Activated CD4-positive, alpha-beta memory T cell treated with anti-CD3 and anti-CD28 coated beads for 36 hours (primary cell): ENCODE measurements around the gene OCA2. TPM values are rescaled to one million over a fixed set of nuclear protein-coding genes. Genes with fewer than 3 reads are reported as not detected.
"Not testable (repeated sequence)": the region's sequence is repeated elsewhere in the genome, so short reads cannot be mapped to it uniquely, and the experiment has no call there.

Experiments
- CTCF ChIA-PET: fragments of 350-600 bp; sonication (Branson Sonifier 250); formaldehyde crosslinking; loops from one replicate; lab custom pipeline; 2021; ENCODE audit warnings: antibody characterized with exemption, inconsistent platforms; lab: Charles Lee
- POLR2A ChIA-PET: fragments of 350-600 bp; sonication (Branson Sonifier 250); formaldehyde crosslinking; loops from one replicate; lab custom pipeline; 2021; ENCODE audit warnings: antibody characterized with exemption; lab: Charles Lee
- DNase-seq: peaks from one replicate; pipeline ENCODE4 v3.0.0-alpha.2; 2020
- H3K27ac Mint-ChIP-seq: one replicate; pipeline ENCODE4 v1.8.0; 2021; ENCODE audit warnings: mixed read lengths
- H3K27me3 Mint-ChIP-seq: one replicate; pipeline ENCODE4 v1.8.0; 2021; ENCODE audit warnings: mixed read lengths
- H3K36me3 Mint-ChIP-seq: one replicate; pipeline ENCODE4 v1.8.0; 2021; ENCODE audit warnings: mixed read lengths
- H3K4me1 Mint-ChIP-seq: one replicate; pipeline ENCODE4 v1.8.0; 2021; ENCODE audit warnings: low read depth, mixed read lengths
- H3K4me3 Mint-ChIP-seq: one replicate; pipeline ENCODE4 v1.8.0; 2021; ENCODE audit warnings: mild to moderate bottlenecking, mixed read lengths
- H3K9me3 Mint-ChIP-seq: one replicate; pipeline ENCODE4 v1.8.0; 2021; ENCODE audit warnings: mixed read lengths
- intact Hi-C: fragments of 100-400 bp; cut with micrococcal nuclease; formaldehyde crosslinking; loops from one replicate; pipeline ENCODE4 v1.15.1; 2023
- total RNA-seq, 2 experiments: library from RNA; stranded (reverse); gene quantifications; one replicate each; pipeline ENCODE4 v1.2.3, GENCODE V29; 2021

OCA2 gene
- total RNA-seq, 2 experiments from 2014 or later = not detected

GRCh38 chr15:27864719-27865118 lies 234.4 kb downstream of the OCA2 start:
- H3K27me3 Mint-ChIP-seq = no peaks in the 10 kb centered on the region
- no peaks in the 10 kb centered on the region for H3K4me1 Mint-ChIP-seq
- H3K27ac Mint-ChIP-seq = no peak overlapping the region
- H3K4me3 Mint-ChIP-seq = no peak overlapping the region
- CTCF ChIA-PET = no interaction called here
- POLR2A ChIA-PET = no interaction called here
- no peak for DNase-seq
- H3K9me3 Mint-ChIP-seq = peaks cover 7% of the 10 kb centered on the region
- no peaks in the 10 kb centered on the region for H3K36me3 Mint-ChIP-seq
- intact Hi-C loops = no loop called here

- Mint-ChIP-seq H3K9me3 (peaks cover 7% of the 10 kb centered on the region), H3K4me1 (no peaks in the 10 kb centered on the region), H3K27me3 (no peaks in the 10 kb centered on the region), H3K27ac (no peak overlapping the region), H3K4me3 (no peak overlapping the region), H3K36me3 (no peaks in the 10 kb centered on the region)
- DNase-seq = no peak
- intact Hi-C loops = no loop called here
- ChIA-PET CTCF (no interaction called here), POLR2A (no interaction called here)
Observed at GRCh38 chr15:27864086-27864485, 235.0 kb downstream of the OCA2 start.

GRCh38 chr15:27863000-27863399 lies 236.1 kb downstream of the OCA2 start:
- ChIA-PET POLR2A (no interaction called here), CTCF (no interaction called here)
- Mint-ChIP-seq H3K4me3 (no peak overlapping the region), H3K36me3 (no peaks in the 10 kb centered on the region), H3K4me1 (no peaks in the 10 kb centered on the region), H3K9me3 (peaks cover 7% of the 10 kb centered on the region), H3K27ac (no peak overlapping the region), H3K27me3 (no peaks in the 10 kb centered on the region)
- DNase-seq = no peak
- intact Hi-C loops = no loop called here

- Mint-ChIP-seq H3K27me3 (no peaks in the 10 kb centered on the region), H3K4me3 (no peak overlapping the region), H3K9me3 (peaks cover 17% of the 10 kb centered on the region), H3K4me1 (no peaks in the 10 kb centered on the region), H3K36me3 (no peaks in the 10 kb centered on the region), H3K27ac (no peak overlapping the region)
- intact Hi-C loops = no loop called here
- CTCF ChIA-PET = no interaction called here
- POLR2A ChIA-PET = no interaction called here
- DNase-seq = no peak
Observed at GRCh38 chr15:27861171-27861570, 237.9 kb downstream of the OCA2 start.

- Mint-ChIP-seq H3K4me1 (no peaks in the 10 kb centered on the region), H3K36me3 (no peaks in the 10 kb centered on the region), H3K27ac (no peak overlapping the region), H3K4me3 (no peak overlapping the region), H3K9me3 (peaks cover 13% of the 10 kb centered on the region), H3K27me3 (no peaks in the 10 kb centered on the region)
- intact Hi-C loops = no loop called here
- no peak for DNase-seq
- ChIA-PET CTCF (no interaction called here), POLR2A (no interaction called here)
Observed at GRCh38 chr15:27855137-27855536, 244.0 kb downstream of the OCA2 start.

DNA sequence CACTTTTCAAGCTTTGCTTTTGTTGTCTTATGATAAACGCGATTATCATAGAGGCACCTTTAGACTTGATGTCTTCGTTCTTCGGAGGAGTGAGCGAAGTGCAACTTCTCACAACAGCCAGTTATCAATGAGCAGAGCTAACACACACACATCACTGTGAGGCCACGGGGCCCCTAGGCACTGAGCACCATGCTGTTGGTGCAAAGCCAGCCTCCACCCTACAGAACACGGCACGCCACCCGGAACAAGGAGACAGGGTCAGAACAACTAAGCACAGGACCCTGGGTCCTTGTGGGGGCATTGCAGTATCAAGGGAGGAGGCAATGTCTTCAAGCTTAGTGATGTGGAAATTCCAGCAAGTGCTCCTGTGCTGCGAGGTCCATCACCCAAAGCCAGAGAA lies 244.5 kb downstream of the OCA2 start:
- POLR2A ChIA-PET = no interaction called here
- Mint-ChIP-seq H3K9me3 (peaks cover 13% of the 10 kb centered on the region), H3K27me3 (no peaks in the 10 kb centered on the region), H3K36me3 (no peaks in the 10 kb centered on the region), H3K4me1 (no peaks in the 10 kb centered on the region), H3K27ac (no peak overlapping the region), H3K4me3 (no peak overlapping the region)
- CTCF ChIA-PET = no interaction called here
- intact Hi-C loops = no loop called here
- DNase-seq = no peak

GRCh38 chr15:27853624-27854455 lies 245.3 kb downstream of the OCA2 start:
- POLR2A ChIA-PET = no interaction called here
- no peaks in the 10 kb centered on the region for H3K27me3 Mint-ChIP-seq

GRCh38 chr15:27851858-27852210 lies 247.3 kb downstream of the OCA2 start:
- DNase-seq = no peak
- Mint-ChIP-seq H3K27me3 (no peaks in the 10 kb centered on the region), H3K9me3 (peaks cover 9% of the 10 kb centered on the region), H3K27ac (no peak overlapping the region), H3K36me3 (no peaks in the 10 kb centered on the region), H3K4me1 (no peaks in the 10 kb centered on the region), H3K4me3 (no peak overlapping the region)
- CTCF ChIA-PET = no interaction called here
- intact Hi-C loops = no loop called here
- POLR2A ChIA-PET = no interaction called here

More at GRCh38 chr15:27853624-27854455, 245.3 kb downstream of the OCA2 start:
- Mint-ChIP-seq H3K4me3 (no peak overlapping the region), H3K27ac (no peak overlapping the region), H3K36me3 (no peaks in the 10 kb centered on the region), H3K4me1 (no peaks in the 10 kb centered on the region), H3K9me3 (peaks cover 16% of the 10 kb centered on the region)
- CTCF ChIA-PET = no interaction called here
- no peak for DNase-seq
- intact Hi-C loops = no loop called here

DNA sequence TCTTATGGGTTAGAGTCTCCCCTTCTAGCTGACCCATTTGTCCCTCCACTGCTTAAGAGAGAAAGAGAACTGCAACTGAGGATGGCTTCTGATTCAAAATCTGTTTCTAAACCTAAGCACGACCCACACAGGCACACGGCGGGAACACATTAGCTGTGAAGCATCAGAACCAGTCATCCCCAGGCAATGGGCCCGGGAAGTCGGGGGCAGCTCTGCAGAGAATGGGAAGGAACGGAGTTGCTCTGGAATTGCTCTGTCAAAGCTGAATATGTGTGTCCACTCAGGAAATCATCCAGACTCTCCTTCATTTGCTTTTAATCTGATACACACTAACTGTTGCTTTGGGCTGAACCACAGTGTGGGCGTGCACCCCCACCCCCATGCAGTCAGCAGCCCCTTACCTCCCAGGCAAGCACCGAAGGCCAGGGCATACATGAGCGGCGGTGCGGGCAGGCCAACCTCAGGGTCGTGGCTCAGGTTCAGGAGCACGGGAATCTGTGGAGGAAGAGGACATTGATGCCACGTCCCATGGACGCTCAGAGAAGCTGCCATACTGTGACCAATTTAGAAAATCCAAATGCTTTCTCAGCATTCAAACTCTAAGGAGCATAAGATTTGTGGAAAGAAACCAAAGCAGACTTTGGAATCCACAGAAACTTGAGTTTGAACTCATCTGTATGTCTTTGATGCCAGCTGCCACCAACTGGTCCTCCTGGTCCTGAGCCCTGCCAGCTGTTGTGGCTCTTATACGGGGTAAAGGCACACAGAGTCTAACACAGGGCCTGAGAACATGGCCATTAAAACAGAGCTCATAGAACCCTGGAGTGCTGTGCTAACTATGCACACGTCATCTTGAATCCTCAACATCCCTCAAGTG lies 247.9 kb downstream of the OCA2 start:
- Mint-ChIP-seq H3K4me3 (no peak overlapping the region), H3K9me3 (peaks cover 6% of the 10 kb centered on the region), H3K27ac (no peak overlapping the region), H3K36me3 (no peaks in the 10 kb centered on the region), H3K4me1 (no peaks in the 10 kb centered on the region), H3K27me3 (no peaks in the 10 kb centered on the region)
- ChIA-PET POLR2A (no interaction called here), CTCF (no interaction called here)
- no peak for DNase-seq
- intact Hi-C loops = no loop called here

DNA sequence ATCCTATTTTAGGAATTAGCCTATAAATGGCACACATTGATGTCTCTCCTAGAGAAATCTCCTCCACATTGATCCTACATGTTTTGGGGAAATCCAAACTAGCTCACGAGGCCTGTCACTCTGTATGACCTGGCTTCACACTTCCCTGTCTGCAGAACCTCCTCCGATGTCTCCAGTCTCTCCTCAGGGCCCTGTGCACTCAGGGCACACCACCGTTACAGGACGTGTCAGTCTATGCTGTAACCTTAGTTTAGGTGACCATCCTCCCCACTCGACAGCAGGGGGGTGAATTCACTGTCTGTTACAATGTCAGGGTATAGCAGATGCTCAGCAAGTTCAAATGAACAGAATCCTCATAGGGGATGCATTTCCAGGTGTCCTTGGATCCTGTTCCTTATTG lies 249.1 kb downstream of the OCA2 start:
- no peak for DNase-seq
- ChIA-PET POLR2A (no interaction called here), CTCF (no interaction called here)
- peaks cover 3% of the 10 kb centered on the region for H3K9me3 Mint-ChIP-seq
- no peaks in the 10 kb centered on the region for H3K36me3 Mint-ChIP-seq
- no peak overlapping the region for H3K4me3 Mint-ChIP-seq
- intact Hi-C loops = no loop called here
- H3K27ac Mint-ChIP-seq = no peak overlapping the region
- H3K4me1 Mint-ChIP-seq = no peaks in the 10 kb centered on the region
- H3K27me3 Mint-ChIP-seq = no peaks in the 10 kb centered on the region

- H3K36me3 Mint-ChIP-seq, H3K27ac Mint-ChIP-seq, H3K9me3 Mint-ChIP-seq, CTCF ChIA-PET, DNase-seq, H3K4me1 Mint-ChIP-seq, H3K27me3 Mint-ChIP-seq, POLR2A ChIA-PET, intact Hi-C loops, H3K4me3 Mint-ChIP-seq: not testable (repeated sequence)
Observed at GRCh38 chr15:27848936-27849335, 250.2 kb downstream of the OCA2 start.

- CTCF ChIA-PET = no interaction called here
- no peak for DNase-seq
- Mint-ChIP-seq H3K36me3 (no peaks in the 10 kb centered on the region), H3K9me3 (peaks cover 3% of the 10 kb centered on the region), H3K27me3 (no peaks in the 10 kb centered on the region), H3K27ac (no peak overlapping the region), H3K4me1 (no peaks in the 10 kb centered on the region), H3K4me3 (no peak overlapping the region)
- intact Hi-C loops = no loop called here
- POLR2A ChIA-PET = no interaction called here
Observed at GRCh38 chr15:27847775-27848710, 251.1 kb downstream of the OCA2 start.
